ENCODE measurements around the gene NRIP2.

The NRIP2 gene

GRCh38 chr12:2785017-2785416, 49.8 kb downstream of the NRIP2 start:
- no peak for DNase-seq (ENCODE audit: low read depth, low spot score)
- no peak overlapping the region for H3K27ac ChIP-seq

GRCh38 chr12:2783936-2784600, 50.8 kb downstream of the NRIP2 start:
- no peak for DNase-seq (ENCODE audit: low read depth, low spot score)
- no peak overlapping the region for H3K27ac ChIP-seq

GRCh38 chr12:2779281-2779680, 55.6 kb downstream of the NRIP2 start:
- no peak overlapping the region for H3K27ac ChIP-seq
- no peak for DNase-seq (ENCODE audit: low read depth, low spot score)

GRCh38 chr12:2776129-2776806, 58.6 kb downstream of the NRIP2 start:
- no peak overlapping the region for H3K27ac ChIP-seq
- DNase-seq (ENCODE audit: low read depth, low spot score): no peak

- H3K27ac ChIP-seq: no peak overlapping the region
- DNase-seq (ENCODE audit: low read depth, low spot score): no peak
Observed at GRCh38 chr12:2775431-2775830, 59.4 kb downstream of the NRIP2 start.
